Fibroblast of the conjunctiva (primary cell): Measurements from ENCODE around the gene SLC13A2.

Experiments used
- DNase-seq: peaks from one replicate; pipeline ENCODE4 v3.0.0-alpha.2; 2010; ENCODE audit warnings: low read depth

The SLC13A2 gene

GRCh38 chr17:28471531-28472342 lies 1.7 kb upstream of the SLC13A2 start:
- no peak for DNase-seq

GRCh38 chr17:28472871-28473497 lies 460 bp upstream of the SLC13A2 start:
- no peak for DNase-seq

- DNase-seq = no peak
These were observed 677 bp downstream of the SLC13A2 start for GRCh38 chr17:28474111-28474531.

GRCh38 chr17:28475151-28475900 lies 1.9 kb downstream of the SLC13A2 start:
- DNase-seq = no peak

GRCh38 chr17:28476076-28476865 lies 2.8 kb downstream of the SLC13A2 start:
- no peak for DNase-seq

GRCh38 chr17:28477928-28478327 lies 4.5 kb downstream of the SLC13A2 start:
- DNase-seq = no peak

GRCh38 chr17:28478712-28479615 lies 5.5 kb downstream of the SLC13A2 start:
- no peak for DNase-seq

GRCh38 chr17:28480278-28480677 lies 6.8 kb downstream of the SLC13A2 start:
- DNase-seq = no peak

GRCh38 chr17:28480799-28481571 lies 7.5 kb downstream of the SLC13A2 start:
- DNase-seq = no peak

- no peak for DNase-seq
These were observed 9.2 kb downstream of the SLC13A2 start for GRCh38 chr17:28482551-28483199.

GRCh38 chr17:28484296-28484695 lies 10.9 kb downstream of the SLC13A2 start:
- no peak for DNase-seq

GRCh38 chr17:28485049-28485448 lies 11.6 kb downstream of the SLC13A2 start:
- no peak for DNase-seq

GRCh38 chr17:28487881-28488532 lies 14.6 kb downstream of the SLC13A2 start:
- DNase-seq = no peak

GRCh38 chr17:28488533-28489276 lies 15.3 kb downstream of the SLC13A2 start:
- no peak for DNase-seq

- DNase-seq = no peak
These were observed 17.8 kb downstream of the SLC13A2 start for GRCh38 chr17:28491286-28491685.

GRCh38 chr17:28491860-28492259 lies 18.4 kb downstream of the SLC13A2 start:
- no peak for DNase-seq

- no peak for DNase-seq
These were observed 19.2 kb downstream of the SLC13A2 start for GRCh38 chr17:28492352-28493310.
